ENCODE data around the gene KRTAP20-2.

KRTAP20-2 gene

GRCh38 chr21:30634906-30635305, at the start of gene KRTAP20-2:
Gene KRTAP20-2 (plus strand): TSS chr21:30635206. CDS start chr21:30635264, 58 bp downstream.
- Histone ChIP-seq H2AFZ (ENCODE audit: low read depth, low read length, severe bottlenecking) (no peak within 1 kb of the TSS), H3K9ac (ENCODE audit: low read length) (no peak within 1 kb of the TSS), H3K27me3 (ENCODE audit: low read length) (no peaks in the 10 kb centered on the region), H3K79me2 (ENCODE audit: insufficient read depth, low read length) (no peaks in the 10 kb centered on the region), H3K4me3 (ENCODE audit: insufficient read depth, low read length, poor library complexity, severe bottlenecking) (no peak within 1 kb of the TSS), H3K9me2 (replicated peaks; ENCODE audit: insufficient read depth, low read length) (no peaks in the 10 kb centered on the region), H3K4me2 (ENCODE audit: low read depth, low read length, poor library complexity, severe bottlenecking) (no peak within 1 kb of the TSS), H4K20me1 (ENCODE audit: low read depth, low read length) (no peaks in the 10 kb centered on the region), H3K9me3 (ENCODE audit: insufficient read depth, low read length) (no peaks in the 10 kb centered on the region), H3K27ac (ENCODE audit: low read depth, low read length) (no peak within 1 kb of the TSS), H3F3A (ENCODE audit: insufficient read depth) (no peaks in the 10 kb centered on the region), H3K36me3 (ENCODE audit: low read length) (no peaks in the 10 kb centered on the region)
- TF ChIP-seq CTCF (IDR thresholded peaks at IDR 0.05; ENCODE audit: insufficient read depth, low read length, poor library complexity, severe bottlenecking) (no peak), EZH2phosphoT487 (conservative IDR thresholded peaks at IDR 0.05; ENCODE audit: low read length) (no peak)

- H3K9me2 ChIP-seq (replicated peaks; ENCODE audit: insufficient read depth, low read length) = no peaks in the 10 kb centered on the region
- no peak within 1 kb of the TSS for H3K9ac ChIP-seq (ENCODE audit: low read length)
- H3K27ac ChIP-seq (ENCODE audit: low read depth, low read length) = no peak within 1 kb of the TSS
- H3K4me2 ChIP-seq (ENCODE audit: low read depth, low read length, poor library complexity, severe bottlenecking) = no peak within 1 kb of the TSS
- H3K79me2 ChIP-seq (ENCODE audit: insufficient read depth, low read length) = no peaks in the 10 kb centered on the region
- TF ChIP-seq EZH2phosphoT487 (conservative IDR thresholded peaks at IDR 0.05; ENCODE audit: low read length) (no peak), CTCF (IDR thresholded peaks at IDR 0.05; ENCODE audit: insufficient read depth, low read length, poor library complexity, severe bottlenecking) (no peak)
- H3K9me3 ChIP-seq (ENCODE audit: insufficient read depth, low read length) = no peaks in the 10 kb centered on the region
- H3K27me3 ChIP-seq (ENCODE audit: low read length) = no peaks in the 10 kb centered on the region
- no peak within 1 kb of the TSS for H3K4me3 ChIP-seq (ENCODE audit: insufficient read depth, low read length, poor library complexity, severe bottlenecking)
- no peaks in the 10 kb centered on the region for H3F3A ChIP-seq (ENCODE audit: insufficient read depth)
- no peak within 1 kb of the TSS for H2AFZ ChIP-seq (ENCODE audit: low read depth, low read length, severe bottlenecking)
- H3K36me3 ChIP-seq (ENCODE audit: low read length) = no peaks in the 10 kb centered on the region
- no peaks in the 10 kb centered on the region for H4K20me1 ChIP-seq (ENCODE audit: low read depth, low read length)
Observed at GRCh38 chr21:30590297-30590696, 44.7 kb upstream of the KRTAP20-2 start, which contains the start of gene KRTAP22-2. Gene KRTAP22-2 (minus strand): TSS chr21:30590397.

GRCh38 chr21:30592140-30592539, 42.9 kb upstream of the KRTAP20-2 start, which contains the start of gene KRTAP6-3:
Gene KRTAP6-3 (plus strand): TSS chr21:30592440. CDS start chr21:30592446, 6 bp downstream.
- Histone ChIP-seq H3K79me2 (ENCODE audit: insufficient read depth, low read length) (no peaks in the 10 kb centered on the region), H3K36me3 (ENCODE audit: low read length) (no peaks in the 10 kb centered on the region), H4K20me1 (ENCODE audit: low read depth, low read length) (no peaks in the 10 kb centered on the region), H3K4me3 (ENCODE audit: insufficient read depth, low read length, poor library complexity, severe bottlenecking) (no peak within 1 kb of the TSS), H3K4me2 (ENCODE audit: low read depth, low read length, poor library complexity, severe bottlenecking) (no peak within 1 kb of the TSS), H3K27me3 (ENCODE audit: low read length) (no peaks in the 10 kb centered on the region), H3F3A (ENCODE audit: insufficient read depth) (no peaks in the 10 kb centered on the region), H3K9ac (ENCODE audit: low read length) (no peak within 1 kb of the TSS), H3K27ac (ENCODE audit: low read depth, low read length) (no peak within 1 kb of the TSS), H3K9me3 (ENCODE audit: insufficient read depth, low read length) (no peaks in the 10 kb centered on the region), H2AFZ (ENCODE audit: low read depth, low read length, severe bottlenecking) (no peak within 1 kb of the TSS), H3K9me2 (replicated peaks; ENCODE audit: insufficient read depth, low read length) (no peaks in the 10 kb centered on the region)
- no peak for TF ChIP-seq CTCF (IDR thresholded peaks at IDR 0.05; ENCODE audit: insufficient read depth, low read length, poor library complexity, severe bottlenecking)
- no peak for TF ChIP-seq EZH2phosphoT487 (conservative IDR thresholded peaks at IDR 0.05; ENCODE audit: low read length)
